Mesenteric fat pad (tissue), 1 donor: ENCODE measurements around the gene ZBTB20. TPM values are rescaled to one million over a fixed set of nuclear protein-coding genes. Genes with fewer than 3 reads are reported as not detected.

Source experiments
- DNase-seq: peaks from one replicate; pipeline ENCODE4 v3.0.0-alpha.2; 2020; ENCODE audit warnings: low spot score
- total RNA-seq: library from RNA; stranded (reverse); fragmentation: NEBNext Ultra II Directional; extraction: Animal tissue kit (Norgen Biotek cat#: 25700); gene quantifications from one replicate; pipeline ENCODE4 v1.2.1, GENCODE V29; 2021
- donor health status: DM: yes; HTN: yes; CAD: no.

ZBTB20 gene
- total RNA-seq, 1 donor from 2014 or later = 54.4 TPM

- no peak for DNase-seq
Measured at GRCh38 chr3:114351822-114352145, 795.3 kb downstream of the ZBTB20 start.

GRCh38 chr3:114351123-114351821 lies 795.8 kb downstream of the ZBTB20 start:
- DNase-seq = no peak

DNA sequence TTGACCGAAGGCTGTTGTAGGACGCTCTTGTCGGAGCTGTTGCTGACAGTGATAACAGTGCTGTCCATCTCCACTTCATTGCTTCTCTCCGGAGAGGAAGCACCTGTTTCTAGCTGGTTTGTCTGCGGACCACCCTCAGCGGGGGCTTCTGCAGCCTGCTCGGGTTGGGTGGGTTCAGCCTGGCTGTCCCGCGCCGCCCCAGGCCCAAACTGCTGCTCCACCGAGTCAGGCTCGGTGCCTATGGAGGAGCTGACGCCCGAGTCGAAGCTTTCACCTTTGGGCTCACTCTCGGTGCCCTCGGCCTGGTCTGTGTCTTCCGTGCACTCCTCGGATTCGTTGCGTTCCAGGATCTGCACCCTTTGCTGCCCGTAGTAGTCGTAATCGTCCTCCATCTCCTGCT lies 796.4 kb downstream of the ZBTB20 start:
- DNase-seq = no peak

- DNase-seq = no peak
Measured at GRCh38 chr3:114350271-114350670, 796.8 kb downstream of the ZBTB20 start.

DNA sequence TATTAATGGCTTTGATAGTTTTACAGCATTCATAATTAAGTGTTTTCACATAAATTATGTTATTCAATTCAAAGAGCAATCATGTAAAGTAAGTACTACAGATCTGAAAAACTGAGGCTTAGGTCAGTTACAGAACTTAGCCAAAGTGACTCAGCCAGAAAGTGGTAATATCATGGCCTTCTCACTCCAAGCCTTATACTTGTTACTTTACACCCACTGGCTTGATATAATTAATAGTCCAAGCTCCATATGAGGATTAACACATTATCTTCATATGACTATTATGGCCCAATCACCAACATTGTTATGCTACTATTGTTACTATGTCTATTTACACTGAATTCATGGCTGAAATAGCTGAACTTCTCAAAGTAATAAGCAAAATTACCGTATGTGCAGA lies 802.6 kb downstream of the ZBTB20 start:
- DNase-seq = no peak

DNA sequence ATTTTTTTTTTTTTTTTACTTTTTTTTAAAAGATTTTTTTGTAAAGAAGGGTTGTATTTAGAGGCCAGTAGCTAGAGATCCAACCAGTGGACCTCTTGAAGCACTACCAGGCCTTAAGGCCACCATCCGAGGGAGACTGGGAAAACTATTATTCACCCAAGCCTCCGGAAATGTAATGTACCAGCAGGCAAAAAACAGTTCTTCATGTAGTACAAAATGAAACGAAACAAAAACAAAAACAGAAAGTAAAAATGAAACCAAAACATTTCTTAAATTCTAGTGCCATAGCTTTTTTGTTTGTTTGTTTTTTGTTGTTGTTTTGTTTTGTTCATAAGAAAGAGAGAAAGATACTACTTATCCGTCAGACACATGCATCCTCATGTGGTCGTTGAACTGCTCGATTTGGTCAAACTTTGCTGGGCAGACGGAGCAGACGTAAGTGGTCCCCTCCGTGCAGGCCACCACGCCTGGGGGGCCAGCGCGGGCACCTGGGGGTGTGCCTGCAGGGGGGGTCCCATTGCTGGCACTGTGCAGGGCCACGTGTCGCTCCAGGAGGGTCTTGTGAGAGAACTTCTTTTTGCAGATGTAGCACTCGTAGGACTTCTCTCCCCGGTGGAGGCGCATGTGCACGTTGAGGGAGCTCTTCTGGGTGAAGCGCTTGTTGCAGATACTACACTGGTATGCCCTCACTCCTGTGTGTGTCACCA lies 808.3 kb downstream of the ZBTB20 start:
- no peak for DNase-seq

- DNase-seq = no peak
Measured at GRCh38 chr3:114336857-114337256, 810.2 kb downstream of the ZBTB20 start.

GRCh38 chr3:114336122-114336697 lies 810.9 kb downstream of the ZBTB20 start:
- no peak for DNase-seq

GRCh38 chr3:114333923-114334240 lies 813.2 kb downstream of the ZBTB20 start:
- DNase-seq = no peak

GRCh38 chr3:114333180-114333922 lies 813.7 kb downstream of the ZBTB20 start:
- DNase-seq = no peak

GRCh38 chr3:114332342-114333179 lies 814.5 kb downstream of the ZBTB20 start:
- no peak for DNase-seq

DNA sequence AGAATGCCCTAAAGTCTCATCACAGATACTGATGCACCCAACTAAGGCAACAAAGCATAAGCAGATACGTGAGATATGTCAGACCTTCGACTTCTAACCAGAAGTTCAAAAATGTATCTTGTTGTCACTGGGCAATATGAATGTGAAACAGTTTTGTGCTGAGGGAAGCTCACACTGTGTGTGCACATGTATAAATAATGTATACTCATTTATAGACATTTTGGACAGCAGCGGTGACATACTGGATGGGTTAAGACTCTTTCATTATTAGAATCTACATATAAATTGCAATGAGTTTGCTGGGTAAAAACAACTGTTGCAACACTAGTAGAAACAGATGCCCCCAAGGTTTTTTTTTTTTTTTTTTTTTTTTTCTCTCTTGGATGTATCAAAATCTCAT lies 815.4 kb downstream of the ZBTB20 start:
- DNase-seq = no peak

DNA sequence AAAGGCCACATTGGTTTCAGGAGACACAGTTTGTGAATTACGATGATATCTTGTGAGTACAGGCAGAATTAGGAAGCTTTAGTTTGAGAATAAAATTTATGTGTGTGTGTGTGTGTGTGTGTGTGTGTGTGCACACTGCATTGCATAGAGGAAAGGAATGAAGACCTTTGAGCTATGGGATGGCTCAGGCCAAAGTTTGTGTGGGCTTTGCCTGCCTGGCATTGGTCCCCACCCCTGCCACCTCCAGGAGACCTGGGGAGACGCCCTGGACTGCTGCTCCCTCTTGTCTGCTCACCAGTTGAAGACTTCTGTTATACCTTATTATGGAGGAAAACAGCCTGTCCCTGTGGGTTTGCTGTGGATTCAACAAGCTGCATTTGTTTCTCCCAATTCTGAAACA lies 816.1 kb downstream of the ZBTB20 start:
- no peak for DNase-seq

DNA sequence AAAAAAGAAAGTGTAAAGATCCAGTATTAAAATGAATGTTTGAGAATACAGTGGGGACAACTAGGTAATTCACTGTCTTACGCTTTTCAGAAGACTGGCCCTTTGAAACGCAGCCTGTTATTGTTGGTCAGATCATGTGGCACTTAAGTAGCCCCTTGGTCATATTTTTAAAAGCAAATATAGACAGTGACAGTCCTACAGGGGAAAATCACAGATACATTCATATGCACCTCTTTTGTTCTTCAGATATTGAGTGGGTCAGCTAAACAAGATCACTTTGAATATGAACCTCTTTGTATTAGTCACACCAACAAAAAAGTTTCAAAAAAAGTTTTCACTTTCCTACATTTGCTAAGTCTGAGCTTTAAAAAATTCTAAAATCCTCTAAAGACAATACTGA lies 817.3 kb downstream of the ZBTB20 start:
- no peak for DNase-seq

DNA sequence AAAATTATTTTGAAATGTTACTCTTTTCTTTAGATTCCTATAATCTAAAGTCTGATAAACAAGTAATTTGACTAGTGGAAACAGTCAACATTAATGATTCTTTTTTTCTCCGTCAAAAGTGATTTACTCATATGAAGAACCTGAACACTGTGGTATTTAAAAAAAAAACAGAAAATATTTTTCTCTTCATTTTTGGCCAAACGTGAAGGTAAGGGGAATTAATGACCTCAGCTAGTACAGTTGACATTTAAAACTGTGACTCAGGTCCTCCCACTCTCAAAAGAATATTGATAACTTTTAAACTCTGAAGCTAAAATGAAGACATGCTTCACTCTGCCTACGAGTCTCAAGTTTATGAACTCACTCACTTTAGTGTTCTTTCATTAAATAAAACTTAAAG lies 818.7 kb downstream of the ZBTB20 start:
- DNase-seq = no peak

DNA sequence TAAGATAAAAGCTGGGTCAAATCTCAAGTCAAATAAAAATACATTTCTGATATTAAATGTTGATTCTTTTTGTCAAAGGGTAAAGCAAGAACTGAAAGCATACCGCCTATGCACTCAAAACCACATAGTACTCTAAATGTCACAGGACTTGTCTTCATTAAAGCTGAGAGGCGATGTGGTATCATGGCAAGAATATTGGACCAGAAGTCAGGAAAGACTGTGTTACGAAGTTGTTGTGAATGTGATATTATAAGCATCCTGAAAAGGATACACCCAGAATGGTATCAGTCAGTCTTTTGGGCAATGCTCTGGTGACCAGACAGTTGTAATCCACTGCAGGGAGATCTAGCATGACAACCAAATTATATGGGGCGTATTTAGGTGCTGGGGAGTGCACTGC lies 819.4 kb downstream of the ZBTB20 start:
- DNase-seq = no peak

- no peak for DNase-seq
Measured at GRCh38 chr3:114323546-114324254, 823.4 kb downstream of the ZBTB20 start.

GRCh38 chr3:114320246-114320645 lies 826.8 kb downstream of the ZBTB20 start:
- DNase-seq = no peak

DNA sequence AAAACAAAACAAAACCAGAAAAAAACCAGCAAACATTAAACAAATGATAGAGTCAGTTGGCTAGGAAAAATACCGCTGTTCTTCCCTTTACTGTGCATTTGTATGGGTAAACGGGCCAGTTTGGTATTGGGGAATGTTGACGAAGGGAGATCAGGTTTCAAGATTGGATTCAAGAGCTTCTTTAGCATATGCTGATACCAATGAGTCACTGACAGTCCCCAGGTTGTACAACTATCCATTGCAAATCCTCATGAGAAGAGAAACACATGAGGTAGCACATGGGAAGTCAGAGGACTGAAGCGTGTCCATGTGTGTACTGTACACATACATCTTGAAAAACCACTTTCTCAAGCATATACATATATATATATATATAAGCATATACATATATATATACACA lies 827.6 kb downstream of the ZBTB20 start:
- no peak for DNase-seq

- DNase-seq = no peak
Measured at GRCh38 chr3:114318295-114318694, 828.8 kb downstream of the ZBTB20 start.

GRCh38 chr3:114314282-114314681 lies 832.8 kb downstream of the ZBTB20 start:
- no peak for DNase-seq
